BJ (cell line): ENCODE data around the gene SHISA7. TPM values are rescaled to one million over a fixed set of nuclear protein-coding genes. Genes with fewer than 3 reads are reported as not detected.

Experiments
- CTCF ChIA-PET: fragments of 350-600 bp; formaldehyde crosslinking; extraction: SDS; loops from one replicate; lab custom pipeline; 2021; ENCODE audit warnings: antibody characterized with exemption, inconsistent platforms; lab: Yijun Ruan, JAX
- POLR2A ChIA-PET: fragments of 300-600 bp; sonication (Branson Sonifier 250); formaldehyde crosslinking; extraction: SDS; loops from one replicate; lab custom pipeline; 2021; ENCODE audit warnings: antibody characterized with exemption; lab: Charles Lee
- DNase-seq: peaks from one replicate; pipeline ENCODE4 v3.0.0-alpha.2; 2011; ENCODE audit warnings: low read depth
- H3K27me3 ChIP-seq: 2 replicates; pipeline ENCODE4 v1.6.0; 2011; ENCODE audit warnings: low read length; ENCODE audit not compliant: control insufficient read depth, insufficient read depth
- H3K36me3 ChIP-seq: 2 replicates; pipeline ENCODE4 v1.5.1; 2011; ENCODE audit warnings: low read length; ENCODE audit not compliant: control insufficient read depth, insufficient read depth
- H3K4me3 ChIP-seq: 2 replicates; pipeline ENCODE4 v1.5.1; 2011; ENCODE audit warnings: low read depth, mild to moderate bottlenecking, control low read depth, low read length
- polyA plus RNA-seq: library from polyadenylated mRNA; depleted of rRNA; stranded (reverse); fragments of >200 nt; gene quantifications from 2 replicates; pipeline ENCODE4 v1.2.3, GENCODE V29; 2011; rRNA removed
- TF ChIP-seq, protein P1 (sequence below): IDR thresholded peaks from 2 replicates; pipeline ENCODE4 v1.5.1; 2011; ENCODE audit warnings: low read depth, mild to moderate bottlenecking, control low read depth, inconsistent platforms, low read length, moderate library complexity; ENCODE audit not compliant: insufficient read depth

The SHISA7 gene
- polyA plus RNA-seq, 1 experiment: not detected

DNA sequence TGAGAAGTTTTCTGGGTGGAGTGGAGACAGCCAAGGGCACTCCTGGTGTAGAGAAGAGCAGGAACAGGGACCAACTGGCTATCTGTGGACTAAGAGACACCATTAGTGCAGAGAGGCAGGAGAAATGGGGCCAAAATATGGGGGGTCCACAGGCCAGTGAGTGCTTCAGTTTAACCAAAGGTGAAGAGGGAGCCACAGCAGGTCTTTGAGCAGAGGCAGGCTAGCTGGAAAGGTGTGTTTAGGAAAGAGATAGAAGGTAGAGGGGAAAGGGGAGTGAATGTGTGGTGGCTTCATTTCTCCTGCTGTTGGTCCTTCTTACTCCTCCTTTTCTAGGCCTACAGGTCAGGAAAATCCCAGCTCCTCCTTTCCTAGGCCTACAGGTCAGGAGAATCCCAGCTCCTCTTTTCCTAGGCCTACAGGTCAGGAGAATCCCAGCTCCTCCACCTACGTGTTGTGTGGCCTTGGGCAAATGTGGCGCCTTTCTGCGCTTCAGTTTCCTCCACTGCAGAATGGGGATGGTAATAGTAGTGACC is 60.5 kb downstream of the SHISA7 start:
- POLR2A ChIA-PET: no interaction called here
- TF ChIP-seq, protein P1, sequence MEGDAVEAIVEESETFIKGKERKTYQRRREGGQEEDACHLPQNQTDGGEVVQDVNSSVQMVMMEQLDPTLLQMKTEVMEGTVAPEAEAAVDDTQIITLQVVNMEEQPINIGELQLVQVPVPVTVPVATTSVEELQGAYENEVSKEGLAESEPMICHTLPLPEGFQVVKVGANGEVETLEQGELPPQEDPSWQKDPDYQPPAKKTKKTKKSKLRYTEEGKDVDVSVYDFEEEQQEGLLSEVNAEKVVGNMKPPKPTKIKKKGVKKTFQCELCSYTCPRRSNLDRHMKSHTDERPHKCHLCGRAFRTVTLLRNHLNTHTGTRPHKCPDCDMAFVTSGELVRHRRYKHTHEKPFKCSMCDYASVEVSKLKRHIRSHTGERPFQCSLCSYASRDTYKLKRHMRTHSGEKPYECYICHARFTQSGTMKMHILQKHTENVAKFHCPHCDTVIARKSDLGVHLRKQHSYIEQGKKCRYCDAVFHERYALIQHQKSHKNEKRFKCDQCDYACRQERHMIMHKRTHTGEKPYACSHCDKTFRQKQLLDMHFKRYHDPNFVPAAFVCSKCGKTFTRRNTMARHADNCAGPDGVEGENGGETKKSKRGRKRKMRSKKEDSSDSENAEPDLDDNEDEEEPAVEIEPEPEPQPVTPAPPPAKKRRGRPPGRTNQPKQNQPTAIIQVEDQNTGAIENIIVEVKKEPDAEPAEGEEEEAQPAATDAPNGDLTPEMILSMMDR: no peak
- CTCF ChIA-PET: interaction anchor here (1.0 to 3.2 kb wide), 6 partner anchors 10 to 242 kb away, joined by 3 to 35 read pairs (median 6); no protein-coding TSS in a partner anchor
- DNase-seq: no peak
- Histone ChIP-seq H3K36me3 (peaks cover 11% of the 10 kb centered on the region), H3K27me3 (no peaks in the 10 kb centered on the region), H3K4me3 (no peak overlapping the region)

DNA sequence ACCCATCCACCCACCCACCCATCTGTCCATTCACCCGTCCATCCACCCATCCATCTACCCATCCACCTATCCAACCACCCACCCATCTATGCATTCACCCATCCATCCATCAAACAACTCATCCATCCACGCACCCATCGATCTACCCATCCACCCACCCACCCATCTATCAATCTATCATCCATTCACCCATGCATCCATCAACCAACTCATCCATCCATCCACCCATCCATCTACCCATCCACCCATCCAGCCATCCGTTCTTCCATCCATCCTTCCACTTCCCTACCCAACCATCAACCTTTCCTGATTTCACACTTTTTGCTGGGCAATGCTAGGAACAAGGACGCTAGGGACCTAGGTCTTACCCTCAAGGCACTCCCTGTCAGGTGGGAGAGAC is 61.1 kb downstream of the SHISA7 start:
- POLR2A ChIA-PET: no interaction called here
- CTCF ChIA-PET: interaction anchor here (3.2 kb wide), 1 partner anchor 80 kb away, joined by 35 read pairs; no protein-coding TSS in a partner anchor
- Histone ChIP-seq H3K36me3 (peaks cover 6% of the 10 kb centered on the region), H3K27me3 (no peaks in the 10 kb centered on the region), H3K4me3 (no peak overlapping the region)
- DNase-seq: no peak
- TF ChIP-seq, protein P1: no peak

GRCh38 chr19:55379174-55379573 is 63.9 kb downstream of the SHISA7 start:
- DNase-seq: no peak
- H3K27me3 ChIP-seq: no peaks in the 10 kb centered on the region
- no peaks in the 10 kb centered on the region for H3K36me3 ChIP-seq
- CTCF ChIA-PET: no interaction called here
- TF ChIP-seq, protein P1: no peak
- POLR2A ChIA-PET: no interaction called here
- H3K4me3 ChIP-seq: no peak overlapping the region

Other genes with a start within 250 kb of the SHISA7 start
- 2.2 and 4.3 TPM in 2 replicates for gene PTPRH, start 233.8 kb downstream of the SHISA7 start, polyA plus RNA-seq
- 0.56 and 1.5 TPM in 2 replicates for gene TMEM86B, start 214.5 kb downstream of the SHISA7 start, polyA plus RNA-seq
- 25.9 and 42.5 TPM in 2 replicates for gene PPP6R1, start 184.3 kb downstream of the SHISA7 start, polyA plus RNA-seq
- 24.4 and 43.8 TPM in 2 replicates for gene HSPBP1, start 163.2 kb downstream of the SHISA7 start, polyA plus RNA-seq
- 10.6 and 12.8 TPM in 2 replicates for gene BRSK1, start 159.3 kb downstream of the SHISA7 start, polyA plus RNA-seq
- gene TMEM150B, start 118.0 kb downstream of the SHISA7 start, polyA plus RNA-seq: not detected in 2 replicates
- 3.7 and 6.4 TPM in 2 replicates for gene KMT5C, start 103.4 kb downstream of the SHISA7 start, polyA plus RNA-seq
- 0.12 and 0.58 TPM in 2 replicates for gene COX6B2, start 88.6 kb downstream of the SHISA7 start, polyA plus RNA-seq
- 0.02 TPM in 1 of 2 replicates, not detected in the other for gene GARIN5B, start 80.0 kb downstream of the SHISA7 start, polyA plus RNA-seq
- 11.9 and 16.4 TPM in 2 replicates for gene IL11, start 72.8 kb downstream of the SHISA7 start, polyA plus RNA-seq
- gene TMEM190, start 66.5 kb downstream of the SHISA7 start, polyA plus RNA-seq: 0.93 and 1.3 TPM in 2 replicates
- gene TMEM238, start 59.0 kb downstream of the SHISA7 start, polyA plus RNA-seq: 0.10 and 0.15 TPM in 2 replicates
- 485 and 838 TPM in 2 replicates for gene RPL28, start 57.4 kb downstream of the SHISA7 start, polyA plus RNA-seq
- 47.7 and 79.4 TPM in 2 replicates for gene UBE2S, start 35.5 kb downstream of the SHISA7 start, polyA plus RNA-seq
- 93.8 and 123 TPM in 2 replicates for gene ISOC2, start 18.3 kb upstream of the SHISA7 start, polyA plus RNA-seq
- not detected in 2 replicates for gene C19orf85, start 21.5 kb upstream of the SHISA7 start, polyA plus RNA-seq
- gene ZNF628, start 33.3 kb upstream of the SHISA7 start, polyA plus RNA-seq: 0.36 and 0.48 TPM in 2 replicates
- gene NAT14, start 41.9 kb upstream of the SHISA7 start, polyA plus RNA-seq: 20.4 and 34.8 TPM in 2 replicates
- 5.5 and 8.2 TPM in 2 replicates for gene SSC5D, start 45.1 kb upstream of the SHISA7 start, polyA plus RNA-seq
- gene SBK2, start 93.8 kb upstream of the SHISA7 start, polyA plus RNA-seq: 0.07 TPM in 1 of 2 replicates, not detected in the other
- gene SBK3, start 102.2 kb upstream of the SHISA7 start, polyA plus RNA-seq: 0.06 and 0.11 TPM in 2 replicates
- 2.6 and 3.8 TPM in 2 replicates for gene ZNF579, start 137.5 kb upstream of the SHISA7 start, polyA plus RNA-seq
- gene FIZ1, start 156.2 kb upstream of the SHISA7 start, polyA plus RNA-seq: 3.7 and 4.0 TPM in 2 replicates
- 7.8 TPM in 2 replicates for gene ZNF524, start 157.0 kb upstream of the SHISA7 start, polyA plus RNA-seq
- 1.2 and 1.4 TPM in 2 replicates for gene ZNF865, start 162.3 kb upstream of the SHISA7 start, polyA plus RNA-seq
- gene ZNF784, start 181.3 kb upstream of the SHISA7 start, polyA plus RNA-seq: 2.9 and 4.5 TPM in 2 replicates
- 10.3 and 12.2 TPM in 2 replicates for gene ZNF580, start 197.7 kb upstream of the SHISA7 start, polyA plus RNA-seq
- 22.1 and 31.3 TPM in 2 replicates for gene ZNF581, start 200.3 kb upstream of the SHISA7 start, polyA plus RNA-seq
- gene CCDC106, start 204.9 kb upstream of the SHISA7 start, polyA plus RNA-seq: 5.5 and 8.9 TPM in 2 replicates
- 152 and 170 TPM in 2 replicates for gene U2AF2, start 211.7 kb upstream of the SHISA7 start, polyA plus RNA-seq
- gene EPN1, start 231.9 kb upstream of the SHISA7 start, polyA plus RNA-seq: 31.4 and 60.8 TPM in 2 replicates